GM12878 (cell line): ENCODE data around the gene GRHL1. TPM values are rescaled to one million over a fixed set of nuclear protein-coding genes. Genes with fewer than 3 reads are reported as not detected.

Source experiments
- polyA plus RNA-seq, 11 experiments: library from polyadenylated mRNA; depleted of rRNA in 4 of 11; unstranded in 6 of 11; stranded (reverse) in 5 of 11; fragments of >200 nt; fragmentation: Nextera tagmentation in 4 of 11; fragmentation: Illumina TruSeq in 1 of 11; extraction: Ambion mirVana in 4 of 11; extraction: Trizol in 1 of 11; gene quantifications; 1 replicate in 1 of 11; 2 replicates in 10 of 11; pipeline versions ENCODE4 v1.2.1 to v1.2.3, GENCODE V29; 2011 to 2016; ENCODE audit warnings: inconsistent platforms in 2 of 11, missing spikeins in 2 of 11, low read depth in 1 of 11
- total RNA-seq, 4 experiments: library from RNA; depleted of rRNA in 3 of 4; stranded (reverse); fragments of >200 nt in 3 of 4; fragmentation: Illumina TruSeq in 1 of 4; extraction: Trizol in 1 of 4; gene quantifications; 2 replicates each; pipeline versions ENCODE4 v1.2.1 to v1.2.3, GENCODE V29; 2013 to 2021
- TF ChIP-seq, protein P1 (sequence below): IDR thresholded peaks from 2 replicates; pipeline ENCODE4 v1.6.1; 2011; ENCODE audit warnings: low read depth, mild to moderate bottlenecking, low read length, moderate library complexity, borderline replicate concordance; ENCODE audit errors: extremely low read depth

Gene GRHL1
- total and polyA plus RNA-seq, 10 of the 15 experiments (the other 5 are each of a cell fraction or from before 2014, with no cell fraction given), result 0.09 to 0.81 (median 0.28) TPM; not detected in 1

GRCh38 chr2:10048501-10049171 lies 97.1 kb downstream of the GRHL1 start (continued):
- TF ChIP-seq, protein P1, sequence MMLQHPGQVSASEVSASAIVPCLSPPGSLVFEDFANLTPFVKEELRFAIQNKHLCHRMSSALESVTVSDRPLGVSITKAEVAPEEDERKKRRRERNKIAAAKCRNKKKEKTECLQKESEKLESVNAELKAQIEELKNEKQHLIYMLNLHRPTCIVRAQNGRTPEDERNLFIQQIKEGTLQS, result no peak

Other genes with a start within 250 kb of the GRHL1 start
- gene TAF1B, start 108.2 kb upstream of the GRHL1 start, total RNA-seq (2014; rRNA removed), result 8.4 and 10.3 TPM in 2 replicates
- gene TAF1B, start 108.2 kb upstream of the GRHL1 start, total RNA-seq (2014; rRNA removed; fragmentation: Illumina TruSeq; extraction: Trizol), result 18.3 and 18.8 TPM in 2 replicates
- gene TAF1B, start 108.2 kb upstream of the GRHL1 start, total RNA-seq (2021), result 10.6 and 12.4 TPM in 2 replicates
- 15.9 and 19.5 TPM in 2 replicates for gene TAF1B, start 108.2 kb upstream of the GRHL1 start, polyA plus RNA-seq (2011; rRNA removed)
- 12.5 and 13.1 TPM in 2 replicates for gene TAF1B, start 108.2 kb upstream of the GRHL1 start, polyA plus RNA-seq (2014; fragmentation: Illumina TruSeq; extraction: Trizol)
- 1 to 10 TPM; 9.4 to 9.9 TPM for gene TAF1B, start 108.2 kb upstream of the GRHL1 start, polyA plus RNA-seq (2014; fragmentation: Nextera tagmentation; extraction: Ambion mirVana)
- 8.1 and 8.8 TPM in 2 replicates for gene TAF1B, start 108.2 kb upstream of the GRHL1 start, polyA plus RNA-seq (2014; rRNA removed)
- gene TAF1B, start 108.2 kb upstream of the GRHL1 start, polyA plus RNA-seq (2016; fragmentation: Nextera tagmentation; extraction: Ambion mirVana), result 10 to 100 TPM; 12.8 to 15.3 TPM
- 0.23 and 0.27 TPM in 2 replicates for gene KLF11, start 91.9 kb downstream of the GRHL1 start, total RNA-seq (2014; rRNA removed)
- 0.13 and 0.18 TPM in 2 replicates for gene KLF11, start 91.9 kb downstream of the GRHL1 start, total RNA-seq (2014; rRNA removed; fragmentation: Illumina TruSeq; extraction: Trizol)
- 0.18 and 0.19 TPM in 2 replicates for gene KLF11, start 91.9 kb downstream of the GRHL1 start, total RNA-seq (2021)
- 0.53 and 0.54 TPM in 2 replicates for gene KLF11, start 91.9 kb downstream of the GRHL1 start, polyA plus RNA-seq (2011; rRNA removed)
- gene KLF11, start 91.9 kb downstream of the GRHL1 start, polyA plus RNA-seq (2014; fragmentation: Illumina TruSeq; extraction: Trizol), result 0.21 and 0.22 TPM in 2 replicates
- gene KLF11, start 91.9 kb downstream of the GRHL1 start, polyA plus RNA-seq (2014; fragmentation: Nextera tagmentation; extraction: Ambion mirVana), result under 1 TPM; 0.03 to 0.11 TPM
- gene KLF11, start 91.9 kb downstream of the GRHL1 start, polyA plus RNA-seq (2014; rRNA removed), result 0.13 and 0.14 TPM in 2 replicates
- gene KLF11, start 91.9 kb downstream of the GRHL1 start, polyA plus RNA-seq (2016; fragmentation: Nextera tagmentation; extraction: Ambion mirVana), result under 1 TPM in 1 of 2 experiments, not detected in 1; 0.04 TPM
- 5.8 and 7.5 TPM in 2 replicates for gene CYS1, start 128.7 kb downstream of the GRHL1 start, total RNA-seq (2014; rRNA removed)
- gene CYS1, start 128.7 kb downstream of the GRHL1 start, total RNA-seq (2014; rRNA removed; fragmentation: Illumina TruSeq; extraction: Trizol), result 2.8 and 3.0 TPM in 2 replicates
- 5.8 and 6.4 TPM in 2 replicates for gene CYS1, start 128.7 kb downstream of the GRHL1 start, total RNA-seq (2021)
- gene CYS1, start 128.7 kb downstream of the GRHL1 start, polyA plus RNA-seq (2011; rRNA removed), result 2.7 and 4.2 TPM in 2 replicates
- gene CYS1, start 128.7 kb downstream of the GRHL1 start, polyA plus RNA-seq (2014; fragmentation: Illumina TruSeq; extraction: Trizol), result 0.76 and 2.1 TPM in 2 replicates
- gene CYS1, start 128.7 kb downstream of the GRHL1 start, polyA plus RNA-seq (2014; fragmentation: Nextera tagmentation; extraction: Ambion mirVana), result under 1 TPM; 0.35 to 0.90 TPM
- 4.8 and 5.1 TPM in 2 replicates for gene CYS1, start 128.7 kb downstream of the GRHL1 start, polyA plus RNA-seq (2014; rRNA removed)
- gene CYS1, start 128.7 kb downstream of the GRHL1 start, polyA plus RNA-seq (2016; fragmentation: Nextera tagmentation; extraction: Ambion mirVana), result 1 to 10 TPM in 1 of 2 experiments, under 1 TPM in 1; 0.96 to 1.3 TPM
- gene RRM2, start 171.0 kb downstream of the GRHL1 start, total RNA-seq (2014; rRNA removed), result 146 and 155 TPM in 2 replicates
- gene RRM2, start 171.0 kb downstream of the GRHL1 start, total RNA-seq (2014; rRNA removed; fragmentation: Illumina TruSeq; extraction: Trizol), result 122 and 130 TPM in 2 replicates
- 231 and 270 TPM in 2 replicates for gene RRM2, start 171.0 kb downstream of the GRHL1 start, total RNA-seq (2021)
- 107 and 115 TPM in 2 replicates for gene RRM2, start 171.0 kb downstream of the GRHL1 start, polyA plus RNA-seq (2011; rRNA removed)
- 163 and 186 TPM in 2 replicates for gene RRM2, start 171.0 kb downstream of the GRHL1 start, polyA plus RNA-seq (2014; fragmentation: Illumina TruSeq; extraction: Trizol)
- gene RRM2, start 171.0 kb downstream of the GRHL1 start, polyA plus RNA-seq (2014; fragmentation: Nextera tagmentation; extraction: Ambion mirVana), result 10 to 100 TPM; 54.4 to 64.5 TPM
- gene RRM2, start 171.0 kb downstream of the GRHL1 start, polyA plus RNA-seq (2014; rRNA removed), result 196 and 232 TPM in 2 replicates
- gene RRM2, start 171.0 kb downstream of the GRHL1 start, polyA plus RNA-seq (2016; fragmentation: Nextera tagmentation; extraction: Ambion mirVana), result 100 to 1,000 TPM; 768 to 771 TPM